Upper lobe of left lung (tissue), 4 donors: ENCODE measurements around the gene PAPOLG.

Source experiments
- EP300 ChIP-seq, 4 donors: sonication (generic); formaldehyde crosslinking; IDR thresholded peaks; one replicate each; pipeline ENCODE4 v1.5.1; 2017; ENCODE audit warnings: antibody characterized with exemption in 4 of 4, control low read depth in 2 of 4
- POLR2A ChIP-seq, 4 donors: fragments of 450-650 bp; IDR thresholded peaks; one replicate each; pipeline ENCODE4 v1.5.1; 2016 to 2017; ENCODE audit warnings: antibody characterized with exemption in 4 of 4, mild to moderate bottlenecking in 2 of 4
- TF ChIP-seq, protein P1 (sequence below), 6 experiments: fragments of 450-650 bp in 4 of 6; fragments of 200-600 bp in 2 of 6; sonication (generic) in 2 of 6; IDR thresholded peaks; one replicate each; pipeline ENCODE4 v1.5.1; 2016 to 2019; ENCODE audit warnings: antibody characterized with exemption in 6 of 6

DNA sequence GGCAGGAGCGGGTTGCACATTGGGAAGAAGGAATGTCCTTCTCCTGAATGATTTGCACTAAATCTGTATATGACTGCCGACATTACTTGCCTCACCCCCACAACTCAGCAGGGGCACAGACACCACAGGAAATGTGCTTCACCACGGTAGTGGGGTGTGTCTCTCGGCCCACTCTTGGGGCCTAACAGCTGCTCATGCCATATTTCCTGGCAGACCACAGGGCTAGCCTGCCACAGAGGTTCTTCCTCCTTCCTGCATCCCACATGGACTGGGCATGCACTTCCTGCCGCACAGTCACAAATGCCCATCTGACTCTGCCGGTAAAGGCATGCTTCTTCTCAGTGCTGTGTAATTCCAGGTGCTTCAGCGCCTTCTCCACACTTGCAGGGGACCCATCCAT, 10.3 kb upstream of the PAPOLG start:
- TF ChIP-seq, protein P1, sequence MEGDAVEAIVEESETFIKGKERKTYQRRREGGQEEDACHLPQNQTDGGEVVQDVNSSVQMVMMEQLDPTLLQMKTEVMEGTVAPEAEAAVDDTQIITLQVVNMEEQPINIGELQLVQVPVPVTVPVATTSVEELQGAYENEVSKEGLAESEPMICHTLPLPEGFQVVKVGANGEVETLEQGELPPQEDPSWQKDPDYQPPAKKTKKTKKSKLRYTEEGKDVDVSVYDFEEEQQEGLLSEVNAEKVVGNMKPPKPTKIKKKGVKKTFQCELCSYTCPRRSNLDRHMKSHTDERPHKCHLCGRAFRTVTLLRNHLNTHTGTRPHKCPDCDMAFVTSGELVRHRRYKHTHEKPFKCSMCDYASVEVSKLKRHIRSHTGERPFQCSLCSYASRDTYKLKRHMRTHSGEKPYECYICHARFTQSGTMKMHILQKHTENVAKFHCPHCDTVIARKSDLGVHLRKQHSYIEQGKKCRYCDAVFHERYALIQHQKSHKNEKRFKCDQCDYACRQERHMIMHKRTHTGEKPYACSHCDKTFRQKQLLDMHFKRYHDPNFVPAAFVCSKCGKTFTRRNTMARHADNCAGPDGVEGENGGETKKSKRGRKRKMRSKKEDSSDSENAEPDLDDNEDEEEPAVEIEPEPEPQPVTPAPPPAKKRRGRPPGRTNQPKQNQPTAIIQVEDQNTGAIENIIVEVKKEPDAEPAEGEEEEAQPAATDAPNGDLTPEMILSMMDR (IDR thresholded peaks at IDR 0.05) = no peak
- TF ChIP-seq POLR2A (IDR thresholded peaks at IDR 0.05) (no peak), EP300 (IDR thresholded peaks at IDR 0.05) (no peak)
